GM12892 (cell line): ENCODE measurements around the gene SERBP1.

ENCODE experiments used
- POLR2A ChIP-seq: IDR thresholded peaks from 2 replicates; pipeline ENCODE4 v1.6.1; 2011; ENCODE audit warnings: low read depth, low read length, control low read depth
- POLR2AphosphoS5 ChIP-seq: IDR thresholded peaks from 2 replicates; pipeline ENCODE4 v1.6.1; 2011; ENCODE audit warnings: low read depth, low read length, control low read depth
- TAF1 ChIP-seq: IDR thresholded peaks from 2 replicates; pipeline ENCODE4 v1.6.1; 2011; ENCODE audit warnings: low read depth, mild to moderate bottlenecking, control low read depth, low read length, borderline replicate concordance

GRCh38 chr1:67430358-67431155 lies at the start of gene SERBP1:
- peak; percentile 86 for TF ChIP-seq TAF1
- peak; percentile 30; the same call in 1 of the 2 replicates for TF ChIP-seq POLR2A
- peak; percentile 46; the same call in 1 of the 2 replicates for TF ChIP-seq POLR2AphosphoS5
